Measurements from ENCODE around the gene CNGB1. TPM values are rescaled to one million over a fixed set of nuclear protein-coding genes. Genes with fewer than 3 reads are reported as not detected.
"Not testable (repeated sequence)": the region's sequence is repeated elsewhere in the genome, so short reads cannot be mapped to it uniquely, and the experiment has no call there.

CNGB1 gene
- total RNA-seq, 1 donor from 2014 or later: under 0.01 TPM

- no peak for TF ChIP-seq CTCF (IDR thresholded peaks at IDR 0.05; ENCODE audit: insufficient read depth, low read length, severe bottlenecking)
- no peak for FAIRE-seq
Observed at GRCh38 chr16:57842601-57843000, 128.3 kb downstream of the CNGB1 start.

GRCh38 chr16:57840833-57841232 lies 130.1 kb downstream of the CNGB1 start:
- DNase-seq (ENCODE audit: low read depth) (no peak), FAIRE-seq (no peak)
- Histone ChIP-seq H3K36me3 (ENCODE audit: control insufficient read depth, insufficient read depth, low read length) (no peaks in the 10 kb centered on the region), H3K27me3 (ENCODE audit: control insufficient read depth, insufficient read depth, low read length) (no peaks in the 10 kb centered on the region), H3K4me3 (ENCODE audit: low read depth, low read length) (no peak overlapping the region)
- TF ChIP-seq CTCF (IDR thresholded peaks at IDR 0.05; ENCODE audit: insufficient read depth, low read length, severe bottlenecking): no peak

More at GRCh38 chr16:57842601-57843000, 128.3 kb downstream of the CNGB1 start:
- no peak overlapping the region for H3K4me3 ChIP-seq (ENCODE audit: low read depth, low read length)
- DNase-seq (ENCODE audit: low read depth): no peak
- H3K36me3 ChIP-seq (ENCODE audit: control insufficient read depth, insufficient read depth, low read length): no peaks in the 10 kb centered on the region
- no peaks in the 10 kb centered on the region for H3K27me3 ChIP-seq (ENCODE audit: control insufficient read depth, insufficient read depth, low read length)

- DNase-seq (ENCODE audit: low read depth) (no peak), FAIRE-seq (no peak)
- no peak overlapping the region for H3K4me3 ChIP-seq (ENCODE audit: low read depth, low read length)
- no peak for TF ChIP-seq CTCF (IDR thresholded peaks at IDR 0.05; ENCODE audit: insufficient read depth, low read length, severe bottlenecking)
- no peaks in the 10 kb centered on the region for H3K36me3 ChIP-seq (ENCODE audit: control insufficient read depth, insufficient read depth, low read length)
- no peaks in the 10 kb centered on the region for H3K27me3 ChIP-seq (ENCODE audit: control insufficient read depth, insufficient read depth, low read length)
Observed at GRCh38 chr16:57838161-57838560, 132.8 kb downstream of the CNGB1 start.

- TF ChIP-seq CTCF (IDR thresholded peaks at IDR 0.05; ENCODE audit: insufficient read depth, low read length, severe bottlenecking): no peak
- FAIRE-seq (peak; percentile 13), DNase-seq (ENCODE audit: low read depth) (no peak)
- H3K4me3 ChIP-seq (ENCODE audit: low read depth, low read length): no peak overlapping the region
- H3K36me3 ChIP-seq (ENCODE audit: control insufficient read depth, insufficient read depth, low read length): no peaks in the 10 kb centered on the region
- H3K27me3 ChIP-seq (ENCODE audit: control insufficient read depth, insufficient read depth, low read length): no peaks in the 10 kb centered on the region
Observed at GRCh38 chr16:57837305-57838125, 133.4 kb downstream of the CNGB1 start.

- FAIRE-seq; H3K4me3 ChIP-seq (ENCODE audit: low read depth, low read length); H3K27me3 ChIP-seq (ENCODE audit: control insufficient read depth, insufficient read depth, low read length); H3K36me3 ChIP-seq (ENCODE audit: control insufficient read depth, insufficient read depth, low read length): not testable (repeated sequence)
- DNase-seq (ENCODE audit: low read depth): peak; percentile 90
Observed at GRCh38 chr16:57835439-57835838, 135.5 kb downstream of the CNGB1 start.

GRCh38 chr16:57834936-57835335 lies 136.0 kb downstream of the CNGB1 start:
- H3K27me3 ChIP-seq (ENCODE audit: control insufficient read depth, insufficient read depth, low read length): no peaks in the 10 kb centered on the region
- no peaks in the 10 kb centered on the region for H3K36me3 ChIP-seq (ENCODE audit: control insufficient read depth, insufficient read depth, low read length)
- peak; percentile 92 for DNase-seq (ENCODE audit: low read depth)
- no peak for FAIRE-seq
- no peak overlapping the region for H3K4me3 ChIP-seq (ENCODE audit: low read depth, low read length)
- TF ChIP-seq CTCF (IDR thresholded peaks at IDR 0.05; ENCODE audit: insufficient read depth, low read length, severe bottlenecking): no peak

Other genes starting within 250 kb of the CNGB1 start
- gene KATNB1, start 235.4 kb downstream of the CNGB1 start, total RNA-seq: 12.9 and 24.2 TPM in 2 replicates
- gene KIFC3, start 168.6 kb downstream of the CNGB1 start, total RNA-seq: 34.8 and 35.8 TPM in 2 replicates
- 2.4 and 3.8 TPM in 2 replicates for gene ZNF319, start 29.5 kb upstream of the CNGB1 start, total RNA-seq
- 25.5 and 29.5 TPM in 2 replicates for gene USB1, start 30.3 kb upstream of the CNGB1 start, total RNA-seq
- gene MMP15, start 54.6 kb upstream of the CNGB1 start, total RNA-seq: 7.9 and 8.4 TPM in 2 replicates
- 30.3 and 31.4 TPM in 2 replicates for gene CFAP20, start 158.3 kb upstream of the CNGB1 start, total RNA-seq
- gene CSNK2A2, start 227.0 kb upstream of the CNGB1 start, total RNA-seq: 30.6 and 35.5 TPM in 2 replicates

Data from bronchial epithelial cell (primary cell).